Uterus (tissue), 2 donors: ENCODE data around the gene NRL.

Experiments
- CTCF ChIP-seq, 4 experiments: fragments of 200-600 bp in 2 of 4; fragments of 450-650 bp in 2 of 4; sonication (generic) in 2 of 4; IDR thresholded peaks; one replicate each; pipeline ENCODE4 v1.5.1; 2016 to 2019; ENCODE audit warnings: antibody characterized with exemption in 4 of 4, mild to moderate bottlenecking in 2 of 4, moderate library complexity in 1 of 4
- POLR2A ChIP-seq, 2 donors: fragments of 450-650 bp; IDR thresholded peaks; one replicate each; pipeline ENCODE4 v1.6.1; 2016; ENCODE audit warnings: antibody characterized with exemption in 2 of 2, mild to moderate bottlenecking in 1 of 2, moderate library complexity in 1 of 2

DNA sequence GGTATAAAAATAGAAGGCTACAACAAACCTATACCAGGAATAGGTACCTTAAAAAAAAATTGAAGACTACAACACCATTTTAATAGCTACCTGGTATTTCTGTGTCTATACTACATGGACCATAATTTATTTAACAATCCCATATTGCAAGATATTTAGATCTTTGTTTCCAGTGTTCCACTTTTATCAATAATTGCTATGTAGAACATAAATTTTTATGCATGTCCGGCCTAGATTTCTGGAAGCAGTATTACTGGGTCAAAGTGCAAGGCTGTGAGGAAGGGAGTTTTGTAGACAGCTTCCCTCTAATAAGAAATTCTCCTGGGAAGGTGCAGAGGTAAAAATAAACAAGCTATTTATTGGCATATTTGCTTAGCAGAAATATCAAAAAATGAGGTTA, 4.2 kb downstream of the NRL start:
- TF ChIP-seq CTCF (IDR thresholded peaks at IDR 0.05) (no peak), POLR2A (IDR thresholded peaks at IDR 0.05) (no peak)
